Placental pericyte (primary cell): ENCODE results near the gene OR6K3. TPM values are rescaled to one million over a fixed set of nuclear protein-coding genes. Genes with fewer than 3 reads are reported as not detected.

Experiments used
- total RNA-seq: library from RNA; depleted of rRNA; stranded (reverse); fragments of >200 nt; gene quantifications from 2 replicates; pipeline ENCODE4 v1.2.3, GENCODE V29; 2012

OR6K3 gene, protein sequence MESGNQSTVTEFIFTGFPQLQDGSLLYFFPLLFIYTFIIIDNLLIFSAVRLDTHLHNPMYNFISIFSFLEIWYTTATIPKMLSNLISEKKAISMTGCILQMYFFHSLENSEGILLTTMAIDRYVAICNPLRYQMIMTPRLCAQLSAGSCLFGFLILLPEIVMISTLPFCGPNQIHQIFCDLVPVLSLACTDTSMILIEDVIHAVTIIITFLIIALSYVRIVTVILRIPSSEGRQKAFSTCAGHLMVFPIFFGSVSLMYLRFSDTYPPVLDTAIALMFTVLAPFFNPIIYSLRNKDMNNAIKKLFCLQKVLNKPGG
- total RNA-seq = not detected in 2 replicates

DNA sequence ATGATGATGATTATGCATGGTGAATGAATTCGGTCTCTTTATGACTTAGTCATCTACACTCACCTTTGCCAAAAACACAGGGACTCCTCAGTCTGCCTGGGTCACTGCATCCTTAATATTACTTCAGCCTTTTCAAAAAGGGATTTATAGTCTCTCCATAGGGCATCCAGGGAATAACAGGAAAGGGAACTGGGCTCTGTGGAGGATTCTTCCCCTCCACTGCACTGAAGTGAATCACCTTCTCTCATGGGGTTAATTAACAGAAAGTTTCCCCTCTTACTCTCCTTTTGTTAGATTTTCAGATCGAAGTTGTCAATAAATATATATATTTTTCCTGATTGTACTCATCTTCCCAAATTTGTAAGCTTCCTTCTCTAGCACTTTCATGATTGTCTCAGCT, at the start of gene OR6K3:
OR6K3 (minus strand) TSS at position 101 of the 400 bp plus-strand sequence. CDS start 2,605 bp downstream, outside the sequence.

DNA sequence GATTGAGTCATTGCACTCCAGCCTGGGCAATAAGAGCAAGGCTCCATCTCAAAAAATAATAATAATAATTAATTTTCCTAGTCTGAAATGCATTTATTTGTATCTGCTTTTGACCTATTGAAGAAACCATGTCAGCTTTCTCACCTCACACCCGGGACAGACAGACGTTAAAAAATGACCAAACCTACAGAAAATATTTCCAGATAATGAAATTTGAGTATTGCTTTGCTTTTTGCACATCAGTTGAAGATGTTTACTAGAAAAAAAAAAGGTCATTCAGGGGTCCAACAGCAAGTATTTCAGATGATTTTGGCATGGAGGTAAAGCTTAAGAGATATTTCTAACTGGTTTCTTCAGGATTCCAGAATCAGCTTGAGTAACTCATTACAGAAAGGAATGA, 33.9 kb upstream of the OR6K3 start, which contains the start of gene OR6K6:
OR6K6 (plus strand) TSS at position 301 of the 400 bp plus-strand sequence. CDS start 168 bp downstream, outside the sequence.

DNA sequence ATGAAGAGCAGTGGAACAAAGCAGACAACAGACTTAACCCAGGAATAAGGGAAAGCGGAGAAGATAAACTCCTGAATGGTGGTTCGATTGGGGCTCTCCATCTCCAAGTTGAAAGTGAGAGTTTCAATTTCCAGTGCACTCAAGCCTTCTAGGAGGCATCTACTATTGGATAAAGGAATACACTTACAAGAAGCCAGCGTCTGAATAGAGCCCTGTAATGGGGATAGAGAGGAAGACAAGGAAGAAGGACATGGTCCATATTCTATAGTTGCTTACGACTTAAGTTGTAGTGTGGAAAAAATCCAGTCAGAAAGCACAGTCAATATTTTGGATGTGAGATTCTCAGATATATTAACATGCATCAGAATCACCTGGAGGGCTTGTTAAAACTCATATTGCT, 20.0 kb downstream of the OR6K3 start, which contains the start of gene OR6K2:
OR6K2 (minus strand) TSS at position 101 of the 400 bp plus-strand sequence; CDS start at position 101, 0 bp downstream.

GRCh38 chr1:158686111-158687009, 34.2 kb downstream of the OR6K3 start, which contains the start of gene SPTA1:
TSS of gene SPTA1 (minus strand) at chr1:158686715. CDS start at chr1:158686517, 198 bp downstream.

Other genes starting within 250 kb of the OR6K3 start
- gene OR10R2, start 248.5 kb downstream of the OR6K3 start, total RNA-seq = not detected in 2 replicates
- gene OR6Y1, start 166.3 kb downstream of the OR6K3 start, total RNA-seq = not detected in 2 replicates
- not detected in 2 replicates for gene OR6P1, start 150.1 kb downstream of the OR6K3 start, total RNA-seq
- gene OR10X1, start 140.8 kb downstream of the OR6K3 start, total RNA-seq = not detected in 2 replicates
- gene OR10Z1, start 115.5 kb downstream of the OR6K3 start, total RNA-seq = not detected in 2 replicates
- not detected in 2 replicates for gene SPTA1, start 34.0 kb downstream of the OR6K3 start, total RNA-seq
- not detected in 2 replicates for gene OR6K2, start 20.1 kb downstream of the OR6K3 start, total RNA-seq
- gene OR6K6, start 34.0 kb upstream of the OR6K3 start, total RNA-seq = not detected in 2 replicates
- gene OR6N1, start 51.5 kb upstream of the OR6K3 start, total RNA-seq = not detected in 2 replicates
- not detected in 2 replicates for gene OR6N2, start 60.5 kb upstream of the OR6K3 start, total RNA-seq
- gene MNDA, start 110.6 kb upstream of the OR6K3 start, total RNA-seq = not detected in 2 replicates
- gene PYHIN1, start 210.8 kb upstream of the OR6K3 start, total RNA-seq = not detected in 2 replicates